Upper lobe of right lung (tissue), 1 donor: ENCODE results near the gene OGFR. TPM values are rescaled to one million over a fixed set of nuclear protein-coding genes. Genes with fewer than 3 reads are reported as not detected.
A peak's percentile ranks its signal among the peaks of the same experiment; 100 is the strongest.

Source experiments
- ATAC-seq: fragments of 200-7000 bp; cut with Tn5 transposase; one replicate; pipeline ENCODE4 v1.9.1; 2020; ENCODE audit warnings: mild to moderate bottlenecking, moderate library complexity
- DNase-seq: peaks from one replicate; pipeline ENCODE4 v3.0.0-alpha.2; 2020
- H3K27ac ChIP-seq: fragments of 200-600 bp; one replicate; pipeline ENCODE4 v1.8.0; 2022
- H3K27me3 ChIP-seq: fragments of 200-600 bp; one replicate; pipeline ENCODE4 v1.8.0; 2022; ENCODE audit warnings: mild to moderate bottlenecking
- H3K36me3 ChIP-seq: fragments of 200-600 bp; one replicate; pipeline ENCODE4 v1.8.0; 2022
- H3K4me1 ChIP-seq: fragments of 200-600 bp; one replicate; pipeline ENCODE4 v1.8.0; 2022
- H3K4me3 ChIP-seq: fragments of 200-600 bp; one replicate; pipeline ENCODE4 v1.8.0; 2022; ENCODE audit warnings: mild to moderate bottlenecking
- H3K9me3 ChIP-seq: fragments of 200-600 bp; one replicate; pipeline ENCODE4 v1.8.0; 2022
- intact Hi-C: fragments of 100-400 bp; cut with DNase I; formaldehyde crosslinking; loops from one replicate; pipeline ENCODE4 v1.11.0; 2022
- total RNA-seq: library from RNA; stranded (reverse); fragmentation: NEBNext Ultra II Directional; extraction: Animal tissue kit (Norgen Biotek cat#: 25700); gene quantifications from one replicate; pipeline ENCODE4 v1.2.1, GENCODE V29; 2021
- TF ChIP-seq, protein P1 (sequence below): fragments of 200-600 bp; IDR thresholded peaks from one replicate; pipeline ENCODE4 v1.8.0; 2022; ENCODE audit warnings: antibody characterized with exemption
- donor health status: DM: no; HTN: yes; CAD: no; lungs with severe emphysema.

Gene OGFR
- total RNA-seq, 1 donor from 2014 or later: 58.2 TPM

DNA sequence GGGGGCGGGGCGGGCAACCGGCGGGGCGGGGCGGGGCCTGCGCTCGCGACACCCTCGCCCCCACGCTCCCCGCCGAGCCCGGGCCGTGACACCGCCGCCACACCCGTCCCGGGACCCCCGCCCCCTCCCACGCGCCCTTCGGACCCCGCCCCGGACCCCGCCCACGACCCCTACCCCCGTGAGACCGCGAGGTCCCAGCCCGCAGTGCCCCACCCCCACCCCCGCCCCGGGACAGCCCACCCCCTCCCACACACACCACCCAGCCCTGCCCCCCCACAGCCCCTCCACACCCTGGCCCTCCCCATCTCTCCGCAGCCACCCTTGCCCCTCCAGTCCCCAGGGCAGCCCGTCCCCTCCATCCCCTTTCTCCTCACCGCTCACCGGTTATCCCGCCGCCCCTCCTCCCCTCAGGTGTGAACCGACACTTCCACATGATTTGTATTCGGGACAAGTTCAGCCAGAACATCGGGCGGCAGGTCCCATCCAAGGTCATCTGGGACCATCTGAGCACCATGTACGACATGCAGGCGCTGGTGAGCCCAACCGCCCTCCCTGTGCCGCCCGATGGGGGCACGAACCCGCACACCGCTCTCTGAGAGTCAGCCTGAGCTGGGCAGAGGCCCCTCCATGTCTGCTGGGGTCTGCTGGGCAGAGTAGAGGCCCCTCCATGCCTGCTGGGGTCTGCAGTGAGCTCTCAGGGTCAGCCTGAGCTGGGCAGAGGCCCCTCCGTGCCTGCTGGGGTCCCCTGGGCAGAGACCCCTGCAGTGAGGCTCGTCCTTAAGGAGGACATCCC lies 7.7 kb upstream of the OGFR start:
- H3K27ac ChIP-seq: peak overlapping the region; percentile 76
- H3K36me3 ChIP-seq: peaks cover 25% of the 10 kb centered on the region
- TF ChIP-seq, protein P1, sequence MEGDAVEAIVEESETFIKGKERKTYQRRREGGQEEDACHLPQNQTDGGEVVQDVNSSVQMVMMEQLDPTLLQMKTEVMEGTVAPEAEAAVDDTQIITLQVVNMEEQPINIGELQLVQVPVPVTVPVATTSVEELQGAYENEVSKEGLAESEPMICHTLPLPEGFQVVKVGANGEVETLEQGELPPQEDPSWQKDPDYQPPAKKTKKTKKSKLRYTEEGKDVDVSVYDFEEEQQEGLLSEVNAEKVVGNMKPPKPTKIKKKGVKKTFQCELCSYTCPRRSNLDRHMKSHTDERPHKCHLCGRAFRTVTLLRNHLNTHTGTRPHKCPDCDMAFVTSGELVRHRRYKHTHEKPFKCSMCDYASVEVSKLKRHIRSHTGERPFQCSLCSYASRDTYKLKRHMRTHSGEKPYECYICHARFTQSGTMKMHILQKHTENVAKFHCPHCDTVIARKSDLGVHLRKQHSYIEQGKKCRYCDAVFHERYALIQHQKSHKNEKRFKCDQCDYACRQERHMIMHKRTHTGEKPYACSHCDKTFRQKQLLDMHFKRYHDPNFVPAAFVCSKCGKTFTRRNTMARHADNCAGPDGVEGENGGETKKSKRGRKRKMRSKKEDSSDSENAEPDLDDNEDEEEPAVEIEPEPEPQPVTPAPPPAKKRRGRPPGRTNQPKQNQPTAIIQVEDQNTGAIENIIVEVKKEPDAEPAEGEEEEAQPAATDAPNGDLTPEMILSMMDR: no peak
- ATAC-seq: peak; percentile 22
- intact Hi-C loops: no loop called here
- peak overlapping the region; percentile 70 for H3K4me3 ChIP-seq
- no peaks in the 10 kb centered on the region for H3K9me3 ChIP-seq
- no peaks in the 10 kb centered on the region for H3K27me3 ChIP-seq
- no peak for DNase-seq
- peaks cover 13% of the 10 kb centered on the region for H3K4me1 ChIP-seq

DNA sequence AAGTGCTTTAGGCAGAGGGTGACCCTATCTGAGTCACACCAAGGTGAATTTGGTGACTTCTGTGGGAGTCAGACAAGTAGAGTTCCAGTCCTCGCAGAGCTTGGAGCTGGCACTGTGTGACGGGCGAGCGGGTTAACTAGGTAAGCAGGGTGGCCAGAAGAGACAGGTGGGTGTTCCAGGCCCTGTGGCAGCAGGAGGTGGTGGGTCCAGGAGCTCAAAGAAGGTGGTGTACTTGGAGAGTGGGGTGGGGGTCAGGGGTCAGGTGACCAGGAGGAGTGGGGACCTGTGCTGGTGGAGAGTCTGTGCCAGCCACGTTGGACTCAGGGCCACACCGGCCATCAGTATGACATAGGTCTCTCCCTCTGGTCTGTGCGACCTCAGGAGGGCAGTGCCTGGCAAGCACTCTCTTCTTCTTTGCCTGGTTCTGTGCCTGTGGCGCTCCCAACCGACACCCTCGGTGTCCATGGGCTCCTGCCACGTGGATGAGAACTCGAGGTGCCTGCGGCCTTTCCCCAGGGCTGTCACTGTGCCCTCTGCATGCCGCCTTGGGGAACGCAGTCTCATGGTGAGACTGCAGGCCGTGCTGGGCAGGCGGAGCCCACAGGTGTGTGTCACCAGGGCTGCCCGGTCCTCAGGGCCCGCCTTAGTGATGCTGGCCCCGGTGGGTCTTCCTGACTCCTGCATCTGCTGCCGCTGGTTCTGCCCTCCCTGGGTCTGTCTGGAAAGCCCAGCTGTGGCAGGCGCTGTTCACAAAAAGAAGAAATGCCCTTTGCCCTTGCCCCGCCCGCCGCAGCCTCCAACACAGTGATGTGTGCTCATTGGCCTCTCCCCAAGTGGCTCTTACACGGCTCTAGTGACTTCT lies 6.7 kb upstream of the OGFR start:
- Histone ChIP-seq H3K36me3 (peaks cover 25% of the 10 kb centered on the region), H3K4me1 (peaks cover 13% of the 10 kb centered on the region), H3K27ac (no peak overlapping the region), H3K27me3 (no peaks in the 10 kb centered on the region), H3K9me3 (no peaks in the 10 kb centered on the region), H3K4me3 (no peak overlapping the region)
- intact Hi-C loops: no loop called here
- no peak for DNase-seq
- no peak for ATAC-seq
- TF ChIP-seq, protein P1: no peak

DNA sequence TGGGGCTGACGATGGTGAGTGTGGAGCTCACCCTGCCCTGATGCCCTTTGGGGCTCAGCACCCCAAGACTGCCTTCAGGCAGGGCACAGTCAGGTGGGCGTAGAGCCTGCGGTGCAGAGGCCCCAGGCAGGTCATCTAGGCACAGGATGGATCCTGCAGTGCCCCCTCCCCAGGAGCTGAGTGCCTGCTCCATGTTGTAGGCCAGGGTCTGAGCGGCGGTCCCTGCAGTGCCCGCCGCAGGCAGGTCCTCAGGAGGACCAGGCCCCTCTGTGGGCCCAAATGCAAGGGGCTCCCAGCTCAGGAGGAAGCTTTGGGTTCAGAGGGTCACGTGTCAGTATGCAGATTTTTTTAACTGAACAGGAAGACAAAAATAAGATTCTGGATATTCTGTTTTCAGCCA lies 5.6 kb upstream of the OGFR start:
- no peaks in the 10 kb centered on the region for H3K27me3 ChIP-seq
- H3K4me3 ChIP-seq: no peak overlapping the region
- intact Hi-C loops: no loop called here
- TF ChIP-seq, protein P1: no peak
- no peak overlapping the region for H3K27ac ChIP-seq
- peaks cover 6% of the 10 kb centered on the region for H3K4me1 ChIP-seq
- peaks cover 25% of the 10 kb centered on the region for H3K36me3 ChIP-seq
- ATAC-seq (no peak), DNase-seq (no peak)
- H3K9me3 ChIP-seq: no peaks in the 10 kb centered on the region

DNA sequence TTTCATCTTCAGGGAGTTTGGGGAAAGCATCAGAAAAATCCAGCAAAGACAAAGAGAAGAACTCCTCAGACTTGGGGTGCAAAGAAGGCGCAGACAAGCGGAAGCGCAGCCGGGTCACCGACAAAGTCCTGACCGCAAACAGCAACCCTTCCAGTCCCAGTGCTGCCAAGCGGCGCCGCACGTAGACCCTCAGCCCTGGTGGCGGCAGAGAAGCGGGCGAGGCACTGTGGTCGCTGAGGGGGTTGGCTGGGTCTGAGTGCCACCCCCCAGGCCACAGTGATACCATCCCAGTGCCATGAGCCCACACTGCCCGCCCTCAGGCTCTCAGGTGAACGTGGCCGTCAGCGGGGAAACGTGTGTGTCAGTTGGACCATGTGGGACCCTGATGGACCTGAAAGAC lies 5.2 kb upstream of the OGFR start:
- no peak for ATAC-seq
- intact Hi-C loops: no loop called here

DNA sequence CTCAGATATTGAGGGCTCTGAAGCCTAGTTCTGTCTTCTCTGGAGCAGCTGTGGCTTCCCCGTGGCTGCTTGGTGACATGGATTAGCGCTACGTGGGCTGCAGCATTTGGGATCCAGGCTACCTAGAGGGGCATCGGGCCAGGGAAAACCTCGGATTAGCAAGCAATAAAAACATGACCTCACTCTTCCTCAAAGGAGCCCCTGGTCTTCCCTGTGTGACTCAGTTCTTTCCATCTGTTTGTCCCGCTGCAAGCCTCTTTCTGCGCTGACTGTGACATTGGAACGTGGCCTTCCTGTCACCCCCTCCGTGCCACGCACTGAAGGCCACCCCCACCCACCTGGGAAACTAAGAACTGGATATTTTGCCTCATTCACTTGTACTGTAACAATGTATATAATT lies 4.8 kb upstream of the OGFR start:
- Histone ChIP-seq H3K4me1 (peaks cover 6% of the 10 kb centered on the region), H3K27ac (no peak overlapping the region), H3K4me3 (no peak overlapping the region), H3K9me3 (no peaks in the 10 kb centered on the region), H3K27me3 (no peaks in the 10 kb centered on the region), H3K36me3 (peaks cover 25% of the 10 kb centered on the region)
- no peak for DNase-seq
- TF ChIP-seq, protein P1: no peak
- no peak for ATAC-seq
- intact Hi-C loops: loop anchor here (10.0 kb wide), 1 partner anchor 125 kb away; no protein-coding TSS in a partner anchor

More for the DNA sequence above, 5.2 kb upstream of the OGFR start:
- no peaks in the 10 kb centered on the region for H3K9me3 ChIP-seq
- peaks cover 25% of the 10 kb centered on the region for H3K36me3 ChIP-seq
- DNase-seq: no peak
- peaks cover 6% of the 10 kb centered on the region for H3K4me1 ChIP-seq
- H3K27ac ChIP-seq: no peak overlapping the region
- TF ChIP-seq, protein P1: no peak
- H3K4me3 ChIP-seq: no peak overlapping the region
- H3K27me3 ChIP-seq: no peaks in the 10 kb centered on the region
